IMR-90 (cell line): ENCODE measurements around the gene BTBD2. TPM values are rescaled to one million over a fixed set of nuclear protein-coding genes. Genes with fewer than 3 reads are reported as not detected.

Source experiments
- ATAC-seq: fragments of 200-7000 bp; cut with Tn5 transposase; 2 replicates; pipeline ENCODE4 v1.9.1; 2020; ENCODE audit warnings: low read depth, mild to moderate bottlenecking, moderate library complexity
- BruUV-seq: library from RNA; stranded (reverse); fragments of 400-500 nt; replicated peaks from 2 replicates; lab custom pipeline; 2021; lab: Mats Ljungman, UMichigan
- CTCF ChIA-PET: fragments of 300-600 bp; formaldehyde crosslinking; extraction: SDS; loops from one replicate; lab custom pipeline; 2021; ENCODE audit warnings: antibody characterized with exemption; lab: Yijun Ruan, JAX
- POLR2A ChIA-PET: fragments of 300-600 bp; sonication (Branson Sonifier 250); formaldehyde crosslinking; loops from one replicate; lab custom pipeline; 2022; ENCODE audit warnings: antibody characterized with exemption; ENCODE audit not compliant: unreplicated experiment; lab: Charles Lee
- DNase-seq: peaks from one replicate; pipeline ENCODE4 v3.0.0; 2013
- H2AFZ ChIP-seq: replicated peaks from 2 replicates; pipeline ENCODE3; 2013; ENCODE audit warnings: low read length, mild to moderate bottlenecking; ENCODE audit not compliant: poor library complexity
- H2AK5ac ChIP-seq: 2 replicates; pipeline ENCODE4 v1.6.1; 2013; ENCODE audit warnings: low read depth, low read length, inconsistent platforms
- H2AK9ac ChIP-seq: replicated peaks from 2 replicates; pipeline ENCODE3; 2013; ENCODE audit warnings: mild to moderate bottlenecking, low read depth, low read length, moderate library complexity; ENCODE audit not compliant: poor library complexity
- H2BK120ac ChIP-seq: 2 replicates; pipeline ENCODE4 v1.6.1; 2013; ENCODE audit warnings: low read depth, low read length, inconsistent platforms
- H2BK15ac ChIP-seq: 3 replicates; pipeline ENCODE4 v1.6.1; 2013; ENCODE audit warnings: low read depth, low read length, inconsistent platforms
- H2BK20ac ChIP-seq: 2 replicates; pipeline ENCODE4 v1.6.1; 2013; ENCODE audit warnings: low read depth, mild to moderate bottlenecking, inconsistent platforms, low read length, moderate library complexity
- H2BK5ac ChIP-seq: 2 replicates; pipeline ENCODE4 v1.6.1; 2013; ENCODE audit warnings: mild to moderate bottlenecking, low read depth, low read length, inconsistent platforms; ENCODE audit not compliant: poor library complexity, severe bottlenecking
- H3K14ac ChIP-seq: replicated peaks from 2 replicates; pipeline ENCODE4 v1.6.1; 2013; ENCODE audit warnings: low read depth, low read length, inconsistent platforms
- H3K18ac ChIP-seq: 2 replicates; pipeline ENCODE4 v1.6.1; 2013; ENCODE audit warnings: low read depth, low read length, control low read depth
- H3K23ac ChIP-seq: 2 replicates; pipeline ENCODE4 v1.6.1; 2013; ENCODE audit warnings: low read depth, low read length, inconsistent platforms
- H3K27ac ChIP-seq: 2 replicates; pipeline ENCODE4 v1.5.1; 2013; ENCODE audit warnings: mild to moderate bottlenecking, control low read depth, low read length; ENCODE audit not compliant: insufficient read depth
- H3K27me3 ChIP-seq: 2 replicates; pipeline ENCODE4 v1.6.1; 2013; ENCODE audit warnings: low read length; ENCODE audit not compliant: control insufficient read depth, insufficient read depth
- H3K36me3 ChIP-seq: 2 replicates; pipeline ENCODE4 v1.6.1; 2013; ENCODE audit warnings: low read length, mixed read lengths; ENCODE audit not compliant: control insufficient read depth, insufficient read depth
- H3K4ac ChIP-seq: 2 replicates; pipeline ENCODE4 v1.6.1; 2013; ENCODE audit warnings: low read depth, low read length, inconsistent platforms
- H3K4me1 ChIP-seq: 2 replicates; pipeline ENCODE4 v1.6.1; 2013; ENCODE audit warnings: low read length, mixed read lengths; ENCODE audit not compliant: control insufficient read depth, insufficient read depth
- H3K4me2 ChIP-seq: 2 replicates; pipeline ENCODE4 v1.6.1; 2013; ENCODE audit warnings: low read depth, mild to moderate bottlenecking, control low read depth, low read length, moderate library complexity
- H3K4me3 ChIP-seq: 2 replicates; pipeline ENCODE4 v1.5.1; 2013; ENCODE audit warnings: low read depth, mild to moderate bottlenecking, control low read depth, low read length, moderate library complexity; ENCODE audit not compliant: insufficient read depth
- H3K56ac ChIP-seq: 2 replicates; pipeline ENCODE4 v1.6.1; 2013; ENCODE audit warnings: low read length, inconsistent platforms; ENCODE audit not compliant: insufficient read depth; ENCODE audit errors: extremely low read depth
- H3K79me1 ChIP-seq, 2 experiments: 2 replicates each; pipeline ENCODE4 v1.6.1; 2013; ENCODE audit warnings: low read length in 2 of 2, inconsistent platforms in 1 of 2, low read depth in 1 of 2
- H3K9ac ChIP-seq: 2 replicates; pipeline ENCODE4 v1.6.1; 2013; ENCODE audit warnings: low read depth, low read length, control low read depth
- H3K9me1 ChIP-seq: 2 replicates; pipeline ENCODE4 v1.6.1; 2013; ENCODE audit warnings: low read length, inconsistent platforms; ENCODE audit not compliant: insufficient read depth
- H3K9me3 ChIP-seq: 2 replicates; pipeline ENCODE4 v1.6.1; 2013; ENCODE audit warnings: low read length; ENCODE audit not compliant: control insufficient read depth, insufficient read depth
- H4K20me1 ChIP-seq: 2 replicates; pipeline ENCODE4 v1.6.1; 2013; ENCODE audit warnings: low read length, inconsistent platforms; ENCODE audit not compliant: insufficient read depth
- H4K5ac ChIP-seq: 2 replicates; pipeline ENCODE4 v1.6.1; 2013; ENCODE audit warnings: mild to moderate bottlenecking, low read depth, low read length, control low read depth
- H4K8ac ChIP-seq, 2 experiments: 2 replicates each; pipeline ENCODE4 v1.6.1; 2013; ENCODE audit warnings: low read depth in 2 of 2, low read length in 2 of 2, control low read depth in 1 of 2, inconsistent platforms in 1 of 2
- H4K91ac ChIP-seq: 2 replicates; pipeline ENCODE4 v1.6.1; 2013; ENCODE audit warnings: low read depth, low read length, inconsistent platforms; ENCODE audit not compliant: insufficient read depth
- CEBPB ChIP-seq: IDR thresholded peaks from 2 replicates; pipeline ENCODE4 v1.6.1; 2012; ENCODE audit warnings: low read depth, low read length, improper control_type of control experiment
- WGBS, 2 experiments: methylation state at CpG; one replicate each; pipeline versions ENCODE4 v1.1.5 to v1.1.7; 2013; ENCODE audit warnings: missing lambda C conversion rate in 2 of 2; ENCODE audit not compliant: insufficient read length in 1 of 2; ENCODE audit errors: extremely low coverage in 2 of 2; 5-methylcytosine and 5-hydroxymethylcytosine counted together
- dilution Hi-C: fragments of 300-500 bp; cut with HindIII; formaldehyde crosslinking; loops from one replicate; pipeline ENCODE4 v1.14.3; 2018; ENCODE audit warnings: low sequenced_read_pairs; ENCODE audit not compliant: unreplicated experiment
- in situ Hi-C: fragments of 300-500 bp; cut with MboI; formaldehyde crosslinking; loops from 3 replicates; pipeline ENCODE4 v1.14.3; 2019; ENCODE audit warnings: low sequenced_read_pairs, inconsistent platforms, mixed read lengths
- intact Hi-C: fragments of 100-400 bp; cut with micrococcal nuclease; formaldehyde crosslinking; loops from 2 replicates; pipeline ENCODE4 v1.10.0; 2022
- polyA plus RNA-seq, 3 experiments: library from polyadenylated mRNA; depleted of rRNA; stranded (reverse); fragments of >200 nt; gene quantifications; 2 replicates each; pipeline ENCODE4 v1.2.3, GENCODE V29; 2012; ENCODE audit warnings: low replicate concordance in 1 of 3
- total RNA-seq: library from RNA; depleted of rRNA; stranded (reverse); fragments of >200 nt; gene quantifications from 2 replicates; pipeline ENCODE4 v1.2.3, GENCODE V29; 2012
- TF ChIP-seq, protein P1 (sequence below): conservative IDR thresholded peaks from 2 replicates; pipeline ENCODE4 v1.5.1; 2012; ENCODE audit warnings: mild to moderate bottlenecking, low read depth, low read length, improper control_type of control experiment

Gene BTBD2
- total and polyA plus RNA-seq, 2 of the 4 experiments (the other 2 are of a cell fraction) = 24.4 to 65.7 TPM

- Histone ChIP-seq H2AK5ac (no peak overlapping the region), H2AK9ac (peak overlapping the region; percentile 72), H3K4me3 (no peak overlapping the region), H3K27me3 (no peaks in the 10 kb centered on the region), H2BK20ac (no peak overlapping the region), H3K4ac (no peak overlapping the region), H3K27ac (no peak overlapping the region), H3K4me1 (no peaks in the 10 kb centered on the region), H2BK5ac (no peak overlapping the region), H3K4me2 (no peak overlapping the region), H3K9me3 (no peaks in the 10 kb centered on the region), H3K56ac (no peak overlapping the region), H3K14ac (no peak overlapping the region), H3K18ac (no peak overlapping the region), H4K20me1 (peaks cover 11% of the 10 kb centered on the region), H4K8ac (no peak overlapping the region), H3K79me1 (peaks cover 0 to 4% of the 10 kb centered on the region in 2 experiments; a peak in 1 of 4 replicates), H3K23ac (no peak overlapping the region), H2AFZ (no peak overlapping the region), H3K36me3 (peaks cover 58% of the 10 kb centered on the region), H2BK120ac (no peak overlapping the region), H4K91ac (no peak overlapping the region), H3K9ac (no peak overlapping the region), H3K9me1 (no peaks in the 10 kb centered on the region), H2BK15ac (no peak overlapping the region), H4K5ac (no peak overlapping the region)
- POLR2A ChIA-PET = no interaction called here
- CTCF ChIA-PET = no interaction called here
- in situ Hi-C loops (no loop called here), dilution Hi-C loops (no loop called here), intact Hi-C loops (no loop called here)
- 92% methylated on average over 15 of the region's 42 CpGs; no CpG with 5 or more reads in 1 of the 2 experiments for WGBS, 2 experiments
- ATAC-seq (no peak), DNase-seq (no peak)
- no TSS peak for BruUV-seq
- TF ChIP-seq CEBPB = no peak
- TF ChIP-seq, protein P1, sequence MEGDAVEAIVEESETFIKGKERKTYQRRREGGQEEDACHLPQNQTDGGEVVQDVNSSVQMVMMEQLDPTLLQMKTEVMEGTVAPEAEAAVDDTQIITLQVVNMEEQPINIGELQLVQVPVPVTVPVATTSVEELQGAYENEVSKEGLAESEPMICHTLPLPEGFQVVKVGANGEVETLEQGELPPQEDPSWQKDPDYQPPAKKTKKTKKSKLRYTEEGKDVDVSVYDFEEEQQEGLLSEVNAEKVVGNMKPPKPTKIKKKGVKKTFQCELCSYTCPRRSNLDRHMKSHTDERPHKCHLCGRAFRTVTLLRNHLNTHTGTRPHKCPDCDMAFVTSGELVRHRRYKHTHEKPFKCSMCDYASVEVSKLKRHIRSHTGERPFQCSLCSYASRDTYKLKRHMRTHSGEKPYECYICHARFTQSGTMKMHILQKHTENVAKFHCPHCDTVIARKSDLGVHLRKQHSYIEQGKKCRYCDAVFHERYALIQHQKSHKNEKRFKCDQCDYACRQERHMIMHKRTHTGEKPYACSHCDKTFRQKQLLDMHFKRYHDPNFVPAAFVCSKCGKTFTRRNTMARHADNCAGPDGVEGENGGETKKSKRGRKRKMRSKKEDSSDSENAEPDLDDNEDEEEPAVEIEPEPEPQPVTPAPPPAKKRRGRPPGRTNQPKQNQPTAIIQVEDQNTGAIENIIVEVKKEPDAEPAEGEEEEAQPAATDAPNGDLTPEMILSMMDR = 0 out of 2 replicates have a peak, but pooled peaks have one; percentile 4
These were observed 28.0 kb downstream of the BTBD2 start for GRCh38 chr19:1987197-1988187.
